NCI-H82 treated with DMSO at 0.1 percent for 48 hours (cell line): ENCODE data around the gene SHC2.
"Not testable (repeated sequence)": the region's sequence is repeated elsewhere in the genome, so short reads cannot be mapped to it uniquely, and the experiment has no call there.

Source experiments
- DNase-seq: peaks from one replicate; lab custom pipeline; 2025; ENCODE audit not compliant: unreplicated experiment; lab: John Stamatoyannopoulos, UW

The SHC2 gene

DNA sequence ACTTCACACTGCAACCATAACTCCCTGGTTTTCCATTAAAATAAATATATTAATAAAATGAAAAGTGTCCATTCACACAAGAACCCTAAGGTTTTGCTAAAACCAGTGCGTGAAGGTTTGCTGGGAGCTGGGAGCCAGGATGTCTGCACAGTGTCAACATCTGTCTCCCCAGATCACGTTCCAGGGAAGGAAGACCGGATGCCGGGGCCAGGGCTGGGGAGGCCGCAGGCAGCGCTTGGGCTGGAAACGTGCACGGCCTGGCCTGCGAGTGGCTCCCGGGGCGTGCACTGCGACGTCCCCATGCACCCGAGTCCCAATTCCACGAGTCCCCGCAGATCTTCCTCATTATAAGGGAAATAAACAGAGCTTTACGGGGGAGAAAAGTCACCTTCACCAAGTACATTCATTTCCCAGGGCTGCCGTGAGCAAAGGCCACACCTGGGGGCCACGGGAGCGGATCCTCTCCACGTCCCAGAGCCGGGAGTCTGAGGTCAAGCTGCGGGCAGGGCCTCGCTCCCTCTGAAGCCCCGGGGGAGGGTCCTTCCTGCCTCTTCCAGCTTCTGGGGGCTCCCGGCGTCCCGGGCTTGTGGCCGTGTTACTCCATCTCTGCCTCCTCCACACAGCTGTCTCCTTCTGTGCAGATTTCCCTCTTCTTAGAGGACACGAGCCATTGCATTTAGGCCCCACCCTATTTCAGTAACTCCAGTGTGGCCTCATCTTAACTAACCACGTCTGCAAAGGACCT lies 12.8 kb downstream of the SHC2 start:
- no peak for DNase-seq

DNA sequence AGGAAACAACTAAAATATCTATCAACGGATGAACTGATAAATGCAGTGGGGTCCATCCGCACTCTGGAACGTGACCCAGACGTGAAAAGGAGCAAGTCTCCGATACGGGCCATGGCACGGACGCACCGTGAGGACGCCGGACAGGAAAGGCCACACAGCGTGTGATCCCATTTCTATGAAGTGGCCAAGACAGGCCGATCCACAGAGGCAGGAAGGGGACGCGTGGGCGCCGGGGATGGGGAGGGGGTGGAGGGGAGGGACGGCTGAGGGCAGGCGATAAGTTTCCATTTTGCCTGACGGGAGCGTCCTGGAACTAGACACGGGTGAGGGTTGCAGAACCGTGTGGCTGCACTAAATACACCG lies 13.8 kb downstream of the SHC2 start:
- no peak for DNase-seq

DNA sequence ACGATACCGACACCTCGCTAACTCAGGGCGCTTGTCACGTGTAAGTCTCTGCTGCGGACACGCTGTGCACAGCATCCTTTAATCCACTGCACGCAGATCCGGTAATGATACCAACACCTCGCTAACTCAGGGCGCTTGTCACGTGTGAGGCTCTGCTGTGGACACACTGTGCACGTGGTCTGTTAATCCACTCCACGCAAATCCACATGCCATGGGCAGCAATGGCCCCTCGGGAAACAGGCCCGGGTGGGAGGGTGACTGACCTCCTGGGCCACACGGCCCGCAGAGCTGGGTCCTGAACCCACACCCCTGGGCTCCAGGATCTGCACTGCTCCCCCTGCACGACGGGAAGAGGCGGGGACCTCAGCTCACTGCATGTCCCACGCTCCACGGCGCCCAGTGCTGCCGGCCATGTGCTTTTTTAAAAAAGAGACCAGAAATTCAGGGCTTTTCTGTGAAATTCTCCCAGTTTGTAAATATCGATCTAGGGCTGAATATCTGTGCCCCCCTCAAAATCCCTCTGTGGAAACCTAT lies 16.1 kb downstream of the SHC2 start:
- no peak for DNase-seq

DNA sequence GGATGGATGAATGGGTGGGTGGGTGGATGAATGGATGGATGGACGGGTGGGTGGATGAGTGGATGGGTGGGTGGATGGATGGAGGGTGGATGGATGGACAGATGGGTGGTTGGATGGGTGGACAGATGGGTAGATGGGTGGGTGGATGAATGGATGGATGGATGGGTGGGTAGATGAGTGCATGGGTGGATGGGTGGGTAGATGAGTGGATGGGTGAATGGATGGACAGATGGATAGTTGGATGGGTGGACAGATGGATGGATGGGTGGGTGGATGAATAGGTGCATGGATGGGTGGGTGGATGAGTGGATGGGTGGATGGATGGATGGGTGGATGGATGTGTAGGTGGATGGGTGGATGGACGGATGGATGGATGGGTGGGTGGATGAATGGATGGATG lies 17.8 kb downstream of the SHC2 start:
- DNase-seq: no peak

DNA sequence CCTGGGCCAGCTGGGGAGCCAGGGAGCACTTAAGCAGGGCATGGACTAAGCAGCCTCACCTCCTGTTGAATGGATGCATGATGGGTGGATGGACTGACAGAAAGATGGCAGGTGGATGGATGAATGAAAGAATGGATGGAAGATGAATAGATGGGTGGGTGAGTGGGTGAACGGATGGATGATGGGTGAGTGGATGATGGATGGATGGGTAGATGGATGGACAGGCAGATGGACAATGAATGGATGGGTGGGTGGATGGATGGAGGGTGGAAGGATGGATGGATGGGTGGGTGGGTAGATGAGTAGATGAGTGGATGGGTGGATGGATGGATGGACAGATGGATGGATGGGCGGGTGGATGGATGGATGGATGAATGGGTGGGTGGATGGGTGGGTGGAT lies 18.7 kb downstream of the SHC2 start:
- no peak for DNase-seq

DNA sequence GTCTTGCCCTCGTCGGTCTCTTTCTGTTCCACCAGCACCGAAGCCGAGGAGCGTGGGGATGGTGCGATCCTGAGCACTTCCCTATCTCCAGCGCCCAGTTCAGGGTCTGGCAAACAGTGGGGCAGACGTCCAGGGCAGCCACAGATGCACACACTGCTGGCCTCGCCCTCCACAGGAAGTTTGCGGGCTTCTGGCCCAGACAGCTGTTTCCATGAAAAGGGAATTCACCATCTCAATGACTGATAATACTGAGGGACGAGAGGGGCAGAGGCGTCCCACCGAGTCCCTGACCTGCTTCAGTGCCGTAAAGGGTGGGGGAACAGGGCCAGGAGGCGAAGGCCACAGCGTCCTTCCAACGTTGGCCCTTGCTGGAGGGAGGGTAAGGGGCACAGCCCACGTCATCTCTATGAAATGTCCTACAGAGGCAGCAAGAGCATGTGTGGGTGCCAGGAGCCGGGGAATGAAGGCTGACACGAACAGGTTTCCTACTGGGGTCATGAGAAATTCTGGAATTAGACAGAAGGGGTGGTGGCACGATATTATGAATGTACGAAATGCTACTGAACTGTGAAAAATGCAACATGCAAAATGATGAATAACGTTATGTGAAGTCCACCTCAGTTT lies 19.5 kb downstream of the SHC2 start:
- DNase-seq: no peak

DNA sequence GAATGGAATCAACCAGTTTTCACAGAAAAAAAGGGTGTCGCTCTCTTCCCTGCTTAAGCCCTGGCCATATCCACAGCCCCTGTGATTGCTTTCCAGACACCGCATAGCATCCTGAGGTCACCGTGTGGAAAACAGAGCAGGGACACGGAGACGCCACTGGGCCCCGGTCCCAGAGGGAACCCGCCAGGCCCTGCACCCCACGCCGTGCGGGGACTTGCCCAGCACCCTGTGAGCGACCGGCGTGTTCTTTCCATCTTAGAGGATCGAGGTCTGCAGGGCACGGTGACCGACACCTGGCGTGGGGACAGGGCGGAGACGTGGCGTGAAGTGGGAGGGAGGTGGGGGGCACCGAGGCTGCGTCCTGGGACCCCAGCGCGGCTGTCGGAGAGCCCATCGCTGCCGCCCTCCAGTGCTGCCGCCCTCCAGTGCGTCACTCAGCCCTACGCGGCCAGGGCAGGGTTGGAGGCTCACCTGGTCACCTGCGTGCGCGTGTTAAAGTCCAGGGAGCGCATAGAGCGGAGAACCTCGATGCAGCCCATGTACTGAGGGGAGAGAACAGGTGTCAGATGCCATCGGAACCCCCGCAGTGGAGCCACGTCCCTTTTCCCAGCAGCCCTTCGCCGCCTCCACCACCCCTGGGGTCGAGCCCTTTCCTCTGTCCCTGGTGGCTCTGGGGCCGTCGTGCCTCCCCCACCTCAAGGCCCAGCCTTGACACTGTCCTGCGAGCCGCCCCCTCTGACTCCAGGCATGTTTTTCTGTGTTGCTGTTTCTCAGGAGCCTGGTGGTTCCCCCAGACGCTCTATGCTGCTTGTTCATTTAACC lies 20.2 kb downstream of the SHC2 start:
- DNase-seq: no peak

DNA sequence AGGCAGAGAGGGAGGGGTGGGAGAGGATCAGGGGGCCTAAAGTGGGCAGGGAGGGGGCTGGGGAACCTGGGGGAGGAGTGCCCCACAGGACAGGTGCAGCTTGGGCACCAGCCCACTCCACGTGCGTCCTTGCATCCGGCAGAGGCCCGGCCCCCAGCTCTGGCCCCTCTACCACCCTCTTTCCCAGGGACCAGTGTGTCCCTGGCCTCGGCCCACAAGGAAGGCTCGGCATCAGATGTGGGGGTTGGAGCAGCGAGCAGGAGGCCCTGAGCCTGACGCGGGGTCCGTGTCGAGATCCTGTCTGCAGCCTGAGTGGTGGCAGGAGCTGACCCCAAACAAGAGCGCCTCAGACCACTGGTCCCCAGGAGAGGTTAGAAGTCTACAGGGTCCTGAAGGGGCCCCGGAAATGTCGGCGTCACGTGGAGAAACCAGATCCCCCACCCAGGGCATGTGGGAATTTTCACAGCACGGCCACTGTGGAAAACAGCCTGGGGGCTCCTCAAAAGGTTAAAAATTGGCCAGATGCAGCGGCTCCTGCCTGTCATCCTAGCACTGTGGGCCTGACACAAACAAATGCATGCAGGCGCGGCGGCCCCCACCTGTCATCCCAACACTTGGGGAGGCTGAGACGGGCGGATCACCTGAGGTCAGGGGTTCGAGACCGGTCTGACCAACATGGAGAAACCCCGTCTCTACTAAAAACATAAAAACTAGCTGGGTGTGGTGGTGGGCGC lies 21.5 kb downstream of the SHC2 start:
- no peak for DNase-seq

DNA sequence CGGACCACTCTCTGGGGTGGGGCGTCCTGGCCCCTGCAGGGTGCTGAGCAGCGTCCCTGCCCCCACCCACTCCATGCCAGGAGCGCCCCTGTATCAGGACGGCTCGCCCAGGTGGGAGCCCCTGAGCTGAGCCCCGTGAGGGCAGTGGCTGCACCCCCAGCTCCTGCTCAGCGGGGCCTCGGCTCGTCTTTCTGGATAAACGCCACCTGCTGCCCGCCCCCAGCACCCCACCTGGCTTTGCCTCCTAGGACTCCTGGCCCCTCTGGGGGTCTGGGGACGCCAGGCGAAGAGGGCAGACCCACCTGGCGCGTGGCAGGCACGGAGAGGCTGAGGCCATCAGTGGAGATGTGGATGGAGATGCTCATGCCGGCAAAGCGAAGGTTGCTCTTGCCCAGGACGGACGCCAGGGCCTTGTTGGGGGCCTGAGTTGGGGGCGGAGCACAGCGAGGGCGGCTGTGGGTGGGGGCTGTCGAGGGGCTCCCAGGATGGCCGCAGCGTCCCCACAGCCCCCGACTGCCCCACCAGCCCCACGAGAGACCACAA lies 22.3 kb downstream of the SHC2 start:
- no peak for DNase-seq

DNA sequence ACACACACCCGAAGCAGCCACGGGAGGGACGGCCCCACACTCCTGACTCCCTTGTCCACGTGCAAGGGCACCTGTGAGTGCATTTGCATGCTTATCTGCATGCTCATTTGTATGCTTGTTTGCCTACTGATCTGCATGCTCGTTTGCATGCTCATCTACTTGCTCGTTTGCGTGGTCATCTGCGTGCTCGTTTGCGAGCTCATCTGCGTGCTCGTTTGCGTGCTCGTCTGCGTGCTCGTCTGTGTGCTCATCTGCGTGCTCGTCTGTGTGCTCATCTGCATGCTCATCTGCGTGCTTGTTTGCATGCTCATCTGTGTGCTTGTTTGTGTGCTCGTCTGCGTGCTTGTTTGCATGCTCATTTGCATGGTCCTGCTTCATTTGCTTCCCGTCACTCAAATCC lies 23.8 kb downstream of the SHC2 start:
- DNase-seq: no peak

DNA sequence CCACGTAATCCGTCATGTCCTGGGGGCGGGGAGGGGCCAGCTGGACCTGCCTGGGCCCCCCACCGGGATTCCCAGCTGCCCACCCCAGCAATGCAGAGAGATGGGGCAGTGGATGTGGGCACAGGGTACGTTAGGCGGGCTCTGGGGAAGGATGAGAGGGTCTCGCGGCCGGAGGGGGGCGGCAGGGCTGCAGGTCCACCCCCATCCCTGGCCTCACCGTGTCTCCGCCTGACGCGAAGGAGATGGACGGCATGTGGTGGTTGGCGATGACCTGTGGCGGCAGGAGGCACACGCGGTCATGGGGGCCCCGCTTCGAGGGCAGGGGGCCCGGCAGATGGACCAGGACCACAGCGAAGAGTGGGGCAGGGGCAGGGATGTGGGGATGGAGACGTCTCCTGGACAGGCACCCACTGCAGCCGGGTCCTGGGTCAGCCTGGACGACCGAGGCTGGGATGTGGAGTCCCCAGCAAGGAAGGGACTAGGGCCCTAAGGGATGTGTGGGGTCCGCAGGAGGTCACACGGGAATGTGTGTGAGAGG lies 24.4 kb downstream of the SHC2 start:
- no peak for DNase-seq

DNA sequence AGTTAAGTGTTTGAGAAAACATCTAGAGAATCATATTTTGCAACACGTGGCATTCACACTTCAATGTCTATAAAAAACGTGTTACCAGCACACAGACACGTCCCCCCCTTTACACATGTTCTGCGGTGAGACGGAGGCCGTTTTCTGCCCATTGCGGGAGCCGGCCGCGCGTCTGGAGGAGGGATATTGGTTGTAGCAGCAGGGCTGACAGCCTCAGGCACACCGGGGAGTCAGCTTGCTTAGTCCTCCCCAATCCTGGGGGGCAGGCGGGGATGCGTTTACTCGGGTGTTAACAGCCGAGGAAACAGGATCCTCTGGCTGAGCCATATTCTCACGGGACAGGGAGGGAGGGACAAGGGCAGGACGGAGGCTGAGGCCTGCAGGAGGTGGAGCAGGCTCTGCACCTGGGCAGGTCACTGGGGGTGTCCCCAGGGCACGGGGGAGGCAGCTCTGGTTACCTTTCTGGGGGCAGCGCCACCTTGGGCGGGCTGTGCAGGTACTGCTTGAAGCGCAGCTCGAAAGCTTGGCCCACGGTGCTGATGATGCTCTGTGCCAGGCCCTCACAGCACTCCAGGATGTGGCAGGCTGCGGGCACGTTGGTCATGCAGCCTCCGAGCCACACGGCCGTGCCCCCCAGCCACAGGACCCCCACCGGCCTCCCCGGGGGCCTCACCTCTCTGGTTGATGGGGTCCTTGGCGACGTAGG lies 25.0 kb downstream of the SHC2 start:
- DNase-seq: no peak

DNA sequence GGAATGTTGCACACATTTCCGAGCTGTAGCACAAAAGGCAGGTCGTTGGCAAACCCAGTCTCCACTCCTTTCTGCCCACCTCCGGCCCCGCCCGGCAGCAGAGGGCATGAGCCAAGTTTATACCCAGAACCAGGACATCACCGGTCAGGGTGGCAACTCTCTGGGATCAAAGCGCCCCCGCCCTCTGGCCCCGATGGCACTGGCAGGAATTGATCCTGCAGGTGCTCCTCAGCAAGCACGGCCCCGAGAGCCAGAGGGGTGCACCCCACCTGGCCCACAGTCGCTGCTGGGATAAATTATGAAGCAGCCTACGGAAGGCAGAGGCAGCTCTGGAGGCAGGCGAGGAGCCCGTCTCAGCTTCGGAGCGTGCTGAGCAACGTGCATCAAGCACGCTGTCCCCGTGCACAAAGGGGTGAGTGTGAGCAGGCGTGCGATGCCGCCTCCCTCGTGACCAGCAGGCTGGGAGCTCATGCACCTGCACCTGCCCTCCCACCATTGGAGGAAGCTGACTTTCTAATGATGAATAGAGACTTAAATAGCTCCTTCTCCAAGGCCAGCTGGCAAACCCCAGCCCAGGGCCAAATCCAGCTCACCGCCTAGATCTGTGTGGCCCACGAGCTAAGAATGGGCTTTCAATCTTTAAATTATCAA lies 25.7 kb downstream of the SHC2 start:
- DNase-seq: no peak

DNA sequence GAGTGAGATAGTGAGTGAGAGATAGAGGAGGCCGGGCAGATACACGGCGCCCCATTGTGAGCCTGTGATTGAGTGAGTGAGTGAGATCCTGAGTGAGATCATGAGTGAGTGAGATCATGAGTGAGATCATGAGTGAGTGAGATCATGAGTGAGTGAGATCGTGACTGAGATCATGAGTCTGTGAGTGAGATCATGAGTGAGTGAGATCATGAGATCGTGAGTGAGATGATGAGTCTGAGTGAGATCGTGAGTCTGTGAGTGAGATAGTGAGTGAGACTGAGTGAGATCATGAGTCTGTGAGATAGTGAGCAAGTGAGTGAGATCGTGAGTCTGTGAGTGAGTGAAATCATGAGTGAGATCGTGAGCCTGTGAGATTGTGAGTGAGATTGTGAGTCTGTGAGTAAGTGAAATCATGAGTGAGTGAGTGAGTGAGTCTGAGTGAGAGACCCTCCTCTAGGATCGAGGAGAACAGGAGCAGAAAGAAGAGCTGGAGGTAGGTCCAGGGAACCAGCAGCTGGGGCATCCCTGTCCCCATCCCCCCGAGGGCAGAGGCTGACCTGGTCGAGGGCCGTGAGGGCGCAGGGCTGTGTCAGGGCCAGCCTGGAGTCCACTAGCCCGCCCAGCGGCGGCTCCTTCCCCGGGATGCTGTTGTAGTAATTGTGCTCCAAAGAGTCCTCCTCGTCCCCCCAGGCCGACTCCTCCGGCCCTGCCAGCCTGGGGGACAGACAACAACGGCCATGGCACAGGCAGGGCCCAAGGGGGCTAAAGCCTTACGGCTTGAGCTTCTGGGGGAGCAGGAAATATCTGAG lies 26.5 kb downstream of the SHC2 start:
- DNase-seq: no peak

DNA sequence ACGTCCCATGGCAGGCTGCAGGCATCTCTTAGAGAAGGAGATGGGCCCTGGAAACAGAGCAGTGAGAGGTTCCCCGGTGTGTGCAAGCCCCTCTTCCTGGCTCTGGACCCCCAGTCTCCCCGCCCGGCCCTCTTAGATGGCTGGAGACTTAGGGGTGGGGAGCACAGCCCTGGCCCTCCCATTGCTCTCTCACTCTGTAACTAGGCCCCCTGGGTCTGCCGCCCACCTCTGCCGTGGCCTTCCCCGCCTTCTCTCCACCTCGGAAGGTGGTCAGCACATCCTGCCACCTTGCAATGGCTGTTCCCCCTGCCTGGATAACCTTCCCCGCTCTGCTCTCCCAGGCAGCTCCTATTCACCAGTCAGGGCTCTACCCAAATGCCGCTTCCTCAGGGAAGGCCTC lies 30.1 kb downstream of the SHC2 start:
- no peak for DNase-seq

DNA sequence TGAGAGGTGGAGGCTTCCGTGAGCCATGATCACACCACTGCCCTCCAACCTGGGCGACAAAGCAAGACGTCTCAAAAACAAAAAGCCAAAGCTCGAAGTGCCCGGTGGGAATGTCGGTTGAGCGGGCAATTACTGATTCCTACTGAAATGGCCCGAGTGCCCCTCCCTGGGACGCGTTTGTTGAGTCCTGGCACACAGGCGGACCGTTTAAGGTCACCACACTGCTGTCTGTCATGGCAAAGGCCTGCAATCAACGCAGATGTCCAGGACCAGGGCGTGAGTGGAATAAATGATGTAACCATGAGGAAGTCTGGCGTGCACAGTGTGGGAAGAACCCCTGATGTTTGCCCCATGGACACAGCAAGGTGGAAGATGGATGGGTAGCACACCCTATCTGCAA lies 32.7 kb downstream of the SHC2 start:
- DNase-seq: no peak

DNA sequence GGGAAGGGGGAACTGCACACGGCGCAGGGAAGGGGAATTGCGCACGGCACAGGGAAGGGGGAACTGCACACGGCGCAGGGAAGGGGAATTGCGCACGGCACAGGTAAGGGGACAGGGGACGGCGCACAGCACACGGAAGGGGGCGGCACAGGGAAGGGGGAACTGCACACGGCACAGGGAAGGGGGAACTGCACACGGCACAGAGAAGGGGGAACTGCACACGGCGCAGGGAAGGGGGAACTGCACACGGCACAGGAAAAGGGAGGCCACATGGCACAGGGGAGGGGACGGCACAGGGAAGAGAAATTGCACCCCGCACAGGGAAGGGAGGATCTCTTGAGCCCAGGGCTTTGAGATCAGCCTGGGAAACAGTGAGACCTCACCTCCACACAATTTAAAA lies 33.2 kb downstream of the SHC2 start:
- DNase-seq: not testable (repeated sequence)

DNA sequence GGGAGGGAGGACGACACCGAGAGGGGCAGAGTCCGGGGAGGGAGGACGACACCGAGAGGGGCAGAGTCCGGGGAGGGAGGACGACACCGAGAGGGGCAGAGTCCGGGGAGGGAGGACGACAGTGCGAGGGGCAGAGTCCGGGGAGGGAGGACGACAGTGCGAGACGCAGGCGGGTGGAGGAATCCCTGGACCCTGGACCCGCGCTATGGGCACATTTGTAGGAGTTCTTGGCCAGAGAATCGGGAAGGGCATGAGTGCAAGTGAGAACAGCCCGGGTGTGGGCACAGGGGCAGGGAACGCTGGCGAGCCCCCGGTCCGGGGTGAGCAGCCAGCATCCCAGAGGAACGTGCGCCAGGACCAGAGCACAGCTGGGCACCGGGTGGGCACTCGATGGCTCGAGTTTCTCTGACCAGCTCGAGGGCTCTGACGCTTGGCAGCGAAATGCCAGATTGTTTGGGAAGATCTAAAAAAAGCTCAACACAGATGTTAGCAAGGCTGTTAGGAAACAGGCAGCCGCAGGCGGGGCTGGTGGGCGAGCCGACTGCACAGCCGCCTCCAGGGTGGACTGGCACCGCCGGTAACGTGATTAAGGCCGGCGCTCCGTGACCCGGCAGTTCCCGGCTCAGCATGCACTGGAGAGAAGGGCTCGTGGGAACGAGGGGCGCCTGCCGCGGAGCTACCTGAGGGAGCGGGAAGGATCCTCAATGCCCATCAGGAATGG lies 33.9 kb downstream of the SHC2 start:
- DNase-seq: no peak
